A549 (cell line): ENCODE data around the gene NCOA3. TPM values are rescaled to one million over a fixed set of nuclear protein-coding genes. Genes with fewer than 3 reads are reported as not detected.

Experiments used
- ATOH8 ChIP-seq: fragments of 250-450 bp; sonication (Bioruptor Pico); IDR thresholded peaks from 2 replicates; pipeline ENCODE4 v1.5.0; 2020; ENCODE audit warnings: low read depth, mild to moderate bottlenecking, moderate library complexity
- BCL3 ChIP-seq: fragments of >200 bp; sonication (Bioruptor Twin); formaldehyde crosslinking; IDR thresholded peaks from 3 replicates; pipeline ENCODE4 v1.6.1; 2016
- BHLHE40 ChIP-seq: IDR thresholded peaks from 2 replicates; pipeline ENCODE4 v1.6.1; 2012; ENCODE audit warnings: low read depth, low read length, inconsistent platforms
- CBX8 ChIP-seq: fragments of 200-600 bp; sonication (generic); IDR thresholded peaks from 2 replicates; pipeline ENCODE4 v1.6.1; 2016
- CEBPB ChIP-seq, 2 experiments: fragments of >200 bp in 1 of 2; sonication (Bioruptor Twin) in 1 of 2; formaldehyde crosslinking in 1 of 2; IDR thresholded peaks; 2 replicates each; pipeline ENCODE4 v1.6.1; 2012 to 2016
- CHD2 ChIP-seq: fragments of 150-350 bp; IDR thresholded peaks from 2 replicates; pipeline ENCODE4 v1.6.1; 2014; ENCODE audit warnings: low read length; ENCODE audit not compliant: partially characterized antibody
- CHD4 ChIP-seq: fragments of 200-600 bp; sonication (generic); IDR thresholded peaks from 2 replicates; pipeline ENCODE4 v1.6.1; 2016; ENCODE audit warnings: antibody characterized with exemption, mild to moderate bottlenecking, borderline replicate concordance
- CTCF ChIP-seq: fragments of >200 bp; sonication (Bioruptor Twin); formaldehyde crosslinking; IDR thresholded peaks from 3 replicates; pipeline ENCODE4 v1.5.1; 2016
- E2F6 ChIP-seq: IDR thresholded peaks from 2 replicates; pipeline ENCODE4 v1.6.1; 2012; ENCODE audit warnings: low read depth, borderline replicate concordance
- EP300 ChIP-seq, 2 experiments: fragments of >200 bp; sonication (Bioruptor Twin); formaldehyde crosslinking; IDR thresholded peaks; 2 replicates in 1 of 2; 3 replicates in 1 of 2; pipeline ENCODE4 v1.6.1; 2016 to 2017
- FOSL2 ChIP-seq, 2 experiments: fragments of 450-650 bp in 1 of 2; fragments of >200 bp in 1 of 2; sonication (Bioruptor Twin) in 1 of 2; formaldehyde crosslinking; IDR thresholded peaks; 2 replicates each; pipeline versions ENCODE4 v1.5.0 to v1.6.1; 2016 to 2020; ENCODE audit warnings: mild to moderate bottlenecking in 1 of 2, moderate library complexity in 1 of 2
- HDAC2 ChIP-seq: fragments of 200-600 bp; sonication (generic); IDR thresholded peaks from 2 replicates; pipeline ENCODE4 v1.6.1; 2016
- HOXB13 ChIP-seq: fragments of 250-450 bp; sonication (Bioruptor Pico); IDR thresholded peaks from 2 replicates; pipeline ENCODE4 v1.5.0; 2020; ENCODE audit warnings: low read depth, mild to moderate bottlenecking, moderate library complexity
- JUNB ChIP-seq: fragments of >200 bp; sonication (Bioruptor Twin); formaldehyde crosslinking; IDR thresholded peaks from 2 replicates; pipeline ENCODE4 v1.6.1; 2016
- KDM5A ChIP-seq: fragments of 200-600 bp; sonication (generic); IDR thresholded peaks from 2 replicates; pipeline ENCODE4 v1.6.1; 2016; ENCODE audit warnings: antibody characterized with exemption, mild to moderate bottlenecking
- MAX ChIP-seq: IDR thresholded peaks from 2 replicates; pipeline ENCODE4 v1.6.1; 2012
- MAZ ChIP-seq: fragments of 150-350 bp; IDR thresholded peaks from 2 replicates; pipeline ENCODE4 v1.6.1; 2014; ENCODE audit warnings: antibody characterized with exemption, low read depth, low read length, borderline replicate concordance
- MYC ChIP-seq: IDR thresholded peaks from 2 replicates; pipeline ENCODE4 v1.6.1; 2012; ENCODE audit warnings: mild to moderate bottlenecking, inconsistent platforms, low read length, improper control_type of control experiment, borderline replicate concordance
- NPAS2 ChIP-seq: fragments of 250-450 bp; sonication (Bioruptor Pico); IDR thresholded peaks from 2 replicates; pipeline ENCODE4 v1.8.0; 2022; ENCODE audit warnings: mild to moderate bottlenecking, moderate library complexity, borderline replicate concordance
- POLR2A ChIP-seq: IDR thresholded peaks from 2 replicates; pipeline ENCODE4 v1.6.1; 2012; ENCODE audit warnings: mild to moderate bottlenecking, low read length
- RAD21 ChIP-seq, 2 experiments: fragments of >200 bp in 1 of 2; sonication (Bioruptor Twin) in 1 of 2; formaldehyde crosslinking in 1 of 2; IDR thresholded peaks in 1 of 2; conservative IDR thresholded peaks in 1 of 2; 2 replicates in 1 of 2; 3 replicates in 1 of 2; pipeline ENCODE4 v1.6.1; 2012 to 2018; ENCODE audit warnings: inconsistent platforms in 1 of 2
- REST ChIP-seq: fragments of 200-600 bp; sonication (generic); IDR thresholded peaks from 2 replicates; pipeline ENCODE4 v1.6.1; 2016; ENCODE audit warnings: antibody characterized with exemption, mild to moderate bottlenecking, moderate library complexity
- SMC3 ChIP-seq: fragments of >200 bp; sonication (Bioruptor Twin); formaldehyde crosslinking; IDR thresholded peaks from 3 replicates; pipeline ENCODE4 v1.6.1; 2018; ENCODE audit warnings: inconsistent platforms
- TFCP2L1 ChIP-seq: fragments of 250-450 bp; sonication (Bioruptor Pico); IDR thresholded peaks from 2 replicates; pipeline ENCODE4 v1.5.0; 2021; ENCODE audit warnings: mild to moderate bottlenecking
- ZFP36 ChIP-seq: fragments of 450-650 bp; IDR thresholded peaks from 2 replicates; pipeline ENCODE4 v1.6.1; 2014; ENCODE audit warnings: borderline replicate concordance; ENCODE audit not compliant: partially characterized antibody
- ZNF302 ChIP-seq: fragments of 250-450 bp; sonication (Bioruptor Pico); IDR thresholded peaks from 2 replicates; pipeline ENCODE4 v1.9.0; 2021; ENCODE audit warnings: inconsistent platforms, mild to moderate bottlenecking, moderate library complexity
- ZSCAN20 ChIP-seq: fragments of 250-450 bp; sonication (Bioruptor Pico); IDR thresholded peaks from 2 replicates; pipeline ENCODE4 v1.8.0; 2022; ENCODE audit warnings: mild to moderate bottlenecking, moderate library complexity
- polyA plus RNA-seq, 4 experiments: library from polyadenylated mRNA; depleted of rRNA in 3 of 4; stranded (reverse); fragments of >200 nt; fragmentation: RNase III in 1 of 4; extraction: RNeasy Plus Mini Kit Qiagen cat#74134 plus additional on column Dnase treatment in 1 of 4; gene quantifications; 2 replicates in 3 of 4; 3 replicates in 1 of 4; pipeline ENCODE4 v1.2.3, GENCODE V29; 2011 to 2017

The NCOA3 gene
- polyA plus RNA-seq, 2 of the 4 experiments (the other 2 are of a cell fraction): 42.9 to 136 TPM

- TF ChIP-seq ATOH8 (CRISPR knock-in tag) (no peak), RAD21 (conservative IDR thresholded peaks at IDR 0.05 in 1 of 2, IDR thresholded peaks at IDR 0.05 in 1 of 2) (no peak; a peak in 1 of 5 replicates), BCL3 (peak; percentile 80; the same call in 2 of the 3 replicates), CBX8 (no peak), TFCP2L1 (CRISPR knock-in tag) (no peak), ZFP36 (no peak), JUNB (peak; percentile 42), CTCF (no peak), E2F6 (peak; percentile 35; the same call in 1 of the 2 replicates), FOSL2 (IDR thresholded peaks at IDR 0.05) (no peak), FOSL2 (CRISPR knock-in tag; IDR thresholded peaks at IDR 0.05) (no peak), CEBPB (IDR thresholded peaks at IDR 0.05) (peak; percentile 87 to 89), CHD4 (no peak), MAZ (no peak), KDM5A (no peak), REST (no peak), ZSCAN20 (CRISPR knock-in tag) (no peak), NPAS2 (CRISPR knock-in tag) (no peak), MAX (peak; percentile 64; the same call in 1 of the 2 replicates), POLR2A (no peak), ZNF302 (no peak), SMC3 (no peak), CHD2 (no peak), HOXB13 (CRISPR knock-in tag) (no peak), EP300 (IDR thresholded peaks at IDR 0.05) (peak; percentile 59 to 83; a peak in 2 of 5 replicates), MYC (no peak), BHLHE40 (no peak), HDAC2 (no peak)
Measured at GRCh38 chr20:47455133-47456040, 46.3 kb upstream of the NCOA3 start (continued).
